ENCODE data around the gene MOB3B. TPM values are rescaled to one million over a fixed set of nuclear protein-coding genes. Genes with fewer than 3 reads are reported as not detected.

Gene MOB3B
- total RNA-seq, 1 experiment from 2014 or later, result 2.6 TPM

GRCh38 chr9:27519466-27520465, 9.8 kb downstream of the MOB3B start:
- peak; percentile 91 for ATAC-seq
- Histone ChIP-seq H3K27me3 (ENCODE audit: low read length) (no peaks in the 10 kb centered on the region), H3K9ac (ENCODE audit: low read length) (no peak overlapping the region), H3K4me1 (ENCODE audit: insufficient read depth, low read length) (peaks cover 25% of the 10 kb centered on the region), H3K4me2 (ENCODE audit: low read length) (peak overlapping the region; percentile 50), H3K9me2 (replicated peaks; ENCODE audit: low read length) (no peaks in the 10 kb centered on the region), H3K36me3 (ENCODE audit: low read depth, low read length) (no peaks in the 10 kb centered on the region), H2AFZ (ENCODE audit: low read length) (no peak overlapping the region), H3K27ac (ENCODE audit: low read length) (peak overlapping the region; percentile 70), H3K9me3 (ENCODE audit: low read length) (no peaks in the 10 kb centered on the region), H4K20me1 (ENCODE audit: low read length) (no peaks in the 10 kb centered on the region), H3K4me3 (ENCODE audit: low read length) (no peak overlapping the region), H3F3A (ENCODE audit: low read length, unreplicated experiment) (no peaks in the 10 kb centered on the region), H3K79me2 (ENCODE audit: low read length) (peaks cover 5% of the 10 kb centered on the region; the same call in 1 of the 2 replicates)
- peak; percentile 76 for DNase-seq
- POLR2A ChIA-PET (ENCODE audit: unreplicated experiment), result no interaction called here
- TF ChIP-seq CTCF (conservative IDR thresholded peaks at IDR 0.05; ENCODE audit: low read depth, low read length) (no peak), EZH2phosphoT487 (IDR thresholded peaks at IDR 0.05; ENCODE audit: borderline replicate concordance, low read length) (no peak), EZH2 (IDR thresholded peaks at IDR 0.05; ENCODE audit: low read length, unreplicated experiment) (no peak)
- BruUV-seq (replicated peaks), result no TSS peak
- CTCF ChIA-PET, result interaction anchor here (0.5 kb wide), 1 partner anchor 30 kb away, joined by 5 read pairs; no protein-coding TSS in a partner anchor
- intact Hi-C loops (cut with micrococcal nuclease), result no loop called here

GRCh38 chr9:27518809-27519208, 10.8 kb downstream of the MOB3B start:
- BruUV-seq (replicated peaks), result no TSS peak
- Histone ChIP-seq H3K9me2 (replicated peaks; ENCODE audit: low read length) (no peaks in the 10 kb centered on the region), H3K27me3 (ENCODE audit: low read length) (no peaks in the 10 kb centered on the region), H3K4me2 (ENCODE audit: low read length) (0 out of 2 replicates have a peak overlapping the region, but pooled peaks have one; percentile 50), H2AFZ (ENCODE audit: low read length) (no peak overlapping the region), H3K4me1 (ENCODE audit: insufficient read depth, low read length) (peaks cover 25% of the 10 kb centered on the region), H3F3A (ENCODE audit: low read length, unreplicated experiment) (no peaks in the 10 kb centered on the region), H3K79me2 (ENCODE audit: low read length) (peaks cover 5% of the 10 kb centered on the region; the same call in 1 of the 2 replicates), H3K9me3 (ENCODE audit: low read length) (no peaks in the 10 kb centered on the region), H3K27ac (ENCODE audit: low read length) (peak overlapping the region; percentile 41), H3K36me3 (ENCODE audit: low read depth, low read length) (no peaks in the 10 kb centered on the region), H3K9ac (ENCODE audit: low read length) (no peak overlapping the region), H3K4me3 (ENCODE audit: low read length) (no peak overlapping the region), H4K20me1 (ENCODE audit: low read length) (no peaks in the 10 kb centered on the region)
- ChIA-PET POLR2A (ENCODE audit: unreplicated experiment) (no interaction called here), CTCF (no interaction called here)
- TF ChIP-seq CTCF (conservative IDR thresholded peaks at IDR 0.05; ENCODE audit: low read depth, low read length), result no peak
- TF ChIP-seq EZH2phosphoT487 (IDR thresholded peaks at IDR 0.05; ENCODE audit: borderline replicate concordance, low read length), result no peak
- no peak for TF ChIP-seq EZH2 (IDR thresholded peaks at IDR 0.05; ENCODE audit: low read length, unreplicated experiment)
- no peak for ATAC-seq
- intact Hi-C loops (cut with micrococcal nuclease), result no loop called here
- DNase-seq, result no peak

GRCh38 chr9:27518006-27518405, 11.6 kb downstream of the MOB3B start:
- peaks cover 5% of the 10 kb centered on the region; the same call in 1 of the 2 replicates for H3K79me2 ChIP-seq (ENCODE audit: low read length)
- POLR2A ChIA-PET (ENCODE audit: unreplicated experiment), result no interaction called here
- peaks cover 25% of the 10 kb centered on the region for H3K4me1 ChIP-seq (ENCODE audit: insufficient read depth, low read length)
- ATAC-seq, result no peak
- no peaks in the 10 kb centered on the region for H3K27me3 ChIP-seq (ENCODE audit: low read length)
- H3K27ac ChIP-seq (ENCODE audit: low read length), result no peak overlapping the region
- H3F3A ChIP-seq (ENCODE audit: low read length, unreplicated experiment), result no peaks in the 10 kb centered on the region
- intact Hi-C loops (cut with micrococcal nuclease), result no loop called here
- BruUV-seq (replicated peaks), result no TSS peak
- DNase-seq, result no peak
- H3K9ac ChIP-seq (ENCODE audit: low read length), result no peak overlapping the region
- no peaks in the 10 kb centered on the region for H3K9me2 ChIP-seq (replicated peaks; ENCODE audit: low read length)
- H3K36me3 ChIP-seq (ENCODE audit: low read depth, low read length), result no peaks in the 10 kb centered on the region
- no peaks in the 10 kb centered on the region for H4K20me1 ChIP-seq (ENCODE audit: low read length)
- H3K9me3 ChIP-seq (ENCODE audit: low read length), result no peaks in the 10 kb centered on the region
- CTCF ChIA-PET, result no interaction called here
- no peak overlapping the region for H2AFZ ChIP-seq (ENCODE audit: low read length)
- TF ChIP-seq EZH2 (IDR thresholded peaks at IDR 0.05; ENCODE audit: low read length, unreplicated experiment), result no peak
- TF ChIP-seq EZH2phosphoT487 (IDR thresholded peaks at IDR 0.05; ENCODE audit: borderline replicate concordance, low read length), result no peak
- no peak for TF ChIP-seq CTCF (conservative IDR thresholded peaks at IDR 0.05; ENCODE audit: low read depth, low read length)
- H3K4me3 ChIP-seq (ENCODE audit: low read length), result no peak overlapping the region
- no peak overlapping the region for H3K4me2 ChIP-seq (ENCODE audit: low read length)

Data from PC-3 (cell line).